ENCODE results near the gene LRRC74B.
"Not testable (repeated sequence)": the region's sequence is repeated elsewhere in the genome, so short reads cannot be mapped to it uniquely, and the experiment has no call there.

LRRC74B gene

DNA sequence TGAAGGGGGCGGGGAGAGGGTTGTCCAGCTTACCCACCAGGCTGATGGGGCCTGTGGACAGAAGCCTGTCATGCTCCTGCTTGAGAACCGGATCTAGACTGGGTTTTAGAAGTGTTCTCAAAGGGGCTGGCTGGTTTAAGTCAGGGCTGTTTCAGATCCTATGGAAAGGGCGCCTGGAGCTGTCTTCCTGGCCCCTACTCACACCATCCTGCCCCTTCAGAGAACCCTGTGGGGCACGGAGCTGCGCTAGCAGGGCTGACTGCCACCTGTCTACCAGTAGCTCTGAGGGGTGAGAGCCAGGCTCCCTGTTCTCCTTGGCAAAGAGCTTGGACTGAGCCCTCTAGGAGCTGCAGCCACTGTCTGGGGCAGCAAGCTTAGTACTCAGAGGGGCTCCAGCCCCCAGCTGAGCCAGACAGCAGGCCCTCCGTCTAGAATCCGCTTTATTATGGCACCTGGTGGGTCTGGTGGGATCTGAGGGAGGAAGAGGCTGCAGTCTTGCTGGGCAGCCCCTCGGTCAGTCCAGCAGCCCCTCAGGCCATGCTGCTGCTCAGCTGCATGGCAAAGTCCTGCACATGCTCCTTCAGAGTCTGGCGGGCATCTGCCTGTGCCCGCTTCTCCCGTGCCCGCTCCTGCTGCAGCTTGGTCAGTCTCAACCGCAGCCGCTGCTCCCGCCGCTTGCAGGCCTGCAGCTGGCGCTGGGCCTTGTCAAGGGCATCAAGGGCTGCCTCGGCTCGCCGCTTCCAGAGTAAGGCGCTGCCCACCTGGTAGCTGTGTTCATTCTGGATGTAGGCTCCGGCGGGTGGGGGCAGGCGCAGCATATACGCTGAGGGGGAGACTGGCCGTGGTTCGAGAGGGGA, 46.2 kb upstream of the LRRC74B start:
- in situ Hi-C loops (cut with HindIII; ENCODE audit: low sequenced_read_pairs): no loop called here
- DNase-seq (ENCODE audit: low read depth): no peak
- H3K4me3 ChIP-seq (ENCODE audit: low read depth, low read length): no peak overlapping the region
- TF ChIP-seq, protein P1, sequence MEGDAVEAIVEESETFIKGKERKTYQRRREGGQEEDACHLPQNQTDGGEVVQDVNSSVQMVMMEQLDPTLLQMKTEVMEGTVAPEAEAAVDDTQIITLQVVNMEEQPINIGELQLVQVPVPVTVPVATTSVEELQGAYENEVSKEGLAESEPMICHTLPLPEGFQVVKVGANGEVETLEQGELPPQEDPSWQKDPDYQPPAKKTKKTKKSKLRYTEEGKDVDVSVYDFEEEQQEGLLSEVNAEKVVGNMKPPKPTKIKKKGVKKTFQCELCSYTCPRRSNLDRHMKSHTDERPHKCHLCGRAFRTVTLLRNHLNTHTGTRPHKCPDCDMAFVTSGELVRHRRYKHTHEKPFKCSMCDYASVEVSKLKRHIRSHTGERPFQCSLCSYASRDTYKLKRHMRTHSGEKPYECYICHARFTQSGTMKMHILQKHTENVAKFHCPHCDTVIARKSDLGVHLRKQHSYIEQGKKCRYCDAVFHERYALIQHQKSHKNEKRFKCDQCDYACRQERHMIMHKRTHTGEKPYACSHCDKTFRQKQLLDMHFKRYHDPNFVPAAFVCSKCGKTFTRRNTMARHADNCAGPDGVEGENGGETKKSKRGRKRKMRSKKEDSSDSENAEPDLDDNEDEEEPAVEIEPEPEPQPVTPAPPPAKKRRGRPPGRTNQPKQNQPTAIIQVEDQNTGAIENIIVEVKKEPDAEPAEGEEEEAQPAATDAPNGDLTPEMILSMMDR (IDR thresholded peaks at IDR 0.05; ENCODE audit: low read depth, low read length, missing control alignments): no peak

GRCh38 chr22:21000207-21000986, 45.3 kb upstream of the LRRC74B start:
- peak overlapping the region; percentile 88 for H3K4me3 ChIP-seq (ENCODE audit: low read depth, low read length)
- TF ChIP-seq, protein P1 (IDR thresholded peaks at IDR 0.05; ENCODE audit: low read depth, low read length, missing control alignments): no peak
- in situ Hi-C loops (cut with HindIII; ENCODE audit: low sequenced_read_pairs): no loop called here
- no peak for DNase-seq (ENCODE audit: low read depth)

- TF ChIP-seq, protein P1 (IDR thresholded peaks at IDR 0.05; ENCODE audit: low read depth, low read length, missing control alignments): no peak
- no peak for DNase-seq (ENCODE audit: low read depth)
- in situ Hi-C loops (cut with HindIII; ENCODE audit: low sequenced_read_pairs): no loop called here
- H3K4me3 ChIP-seq (ENCODE audit: low read depth, low read length): peak overlapping the region; percentile 88
Observed at GRCh38 chr22:21000987-21001600, 44.7 kb upstream of the LRRC74B start.

DNA sequence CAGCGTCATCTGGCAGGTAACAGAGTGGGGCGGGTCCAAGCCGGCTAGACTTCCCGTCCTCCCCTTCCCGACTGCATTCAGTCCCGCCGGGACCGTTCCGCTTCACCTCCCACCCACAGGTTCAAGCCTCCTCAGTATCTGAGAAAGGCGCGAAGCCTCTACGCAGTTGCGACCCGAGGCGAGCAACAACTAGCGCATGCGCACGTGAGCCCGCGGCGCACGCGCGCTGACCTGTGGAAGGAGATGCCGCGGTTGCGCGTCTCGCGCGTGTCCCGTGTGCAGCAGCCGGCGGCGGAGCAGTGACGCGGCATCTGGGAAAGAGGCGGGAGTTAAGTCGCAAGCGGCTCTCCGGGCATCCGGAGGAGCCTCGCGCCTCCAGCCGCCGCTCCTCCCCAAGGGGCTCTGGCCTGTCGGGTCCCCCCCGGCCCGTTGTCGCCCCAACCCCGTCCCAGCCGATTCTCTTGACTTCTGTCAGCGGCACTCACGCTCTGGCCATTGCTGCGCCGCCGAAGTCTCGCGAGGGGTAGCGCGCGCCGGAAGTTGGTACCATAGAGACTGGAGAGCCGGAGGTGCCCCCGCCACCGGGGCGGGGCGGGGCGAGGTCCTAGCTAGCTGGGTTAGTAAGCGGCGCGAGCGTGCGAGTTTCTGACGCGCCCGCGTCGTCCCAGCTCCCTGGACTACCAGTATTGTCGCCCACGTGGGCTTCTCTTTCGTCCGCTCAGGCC, 44.0 kb upstream of the LRRC74B start, which contains the start of gene THAP7:
TSS of gene THAP7 (minus strand) at position 518 of the 725 bp plus-strand sequence. CDS start at position 311, 207 bp downstream.
- DNase-seq (ENCODE audit: low read depth): peak; percentile 80
- in situ Hi-C loops (cut with HindIII; ENCODE audit: low sequenced_read_pairs): no loop called here
- peak within 1 kb of the TSS; percentile 88 for H3K4me3 ChIP-seq (ENCODE audit: low read depth, low read length)
- TF ChIP-seq, protein P1 (IDR thresholded peaks at IDR 0.05; ENCODE audit: low read depth, low read length, missing control alignments): no peak

GRCh38 chr22:21003782-21004181, 42.0 kb upstream of the LRRC74B start:
- no peak for DNase-seq (ENCODE audit: low read depth)
- TF ChIP-seq, protein P1 (IDR thresholded peaks at IDR 0.05; ENCODE audit: low read depth, low read length, missing control alignments): no peak
- in situ Hi-C loops (cut with HindIII; ENCODE audit: low sequenced_read_pairs): no loop called here
- no peak overlapping the region for H3K4me3 ChIP-seq (ENCODE audit: low read depth, low read length)

GRCh38 chr22:21009208-21009607, 36.5 kb upstream of the LRRC74B start:
- in situ Hi-C loops (cut with HindIII; ENCODE audit: low sequenced_read_pairs); DNase-seq (ENCODE audit: low read depth); H3K4me3 ChIP-seq (ENCODE audit: low read depth, low read length): not testable (repeated sequence)
